ENCODE measurements around the gene FREM1. TPM values are rescaled to one million over a fixed set of nuclear protein-coding genes. Genes with fewer than 3 reads are reported as not detected.

FREM1 gene
- total RNA-seq, 1 donor from 2014 or later = 62.9 TPM

DNA sequence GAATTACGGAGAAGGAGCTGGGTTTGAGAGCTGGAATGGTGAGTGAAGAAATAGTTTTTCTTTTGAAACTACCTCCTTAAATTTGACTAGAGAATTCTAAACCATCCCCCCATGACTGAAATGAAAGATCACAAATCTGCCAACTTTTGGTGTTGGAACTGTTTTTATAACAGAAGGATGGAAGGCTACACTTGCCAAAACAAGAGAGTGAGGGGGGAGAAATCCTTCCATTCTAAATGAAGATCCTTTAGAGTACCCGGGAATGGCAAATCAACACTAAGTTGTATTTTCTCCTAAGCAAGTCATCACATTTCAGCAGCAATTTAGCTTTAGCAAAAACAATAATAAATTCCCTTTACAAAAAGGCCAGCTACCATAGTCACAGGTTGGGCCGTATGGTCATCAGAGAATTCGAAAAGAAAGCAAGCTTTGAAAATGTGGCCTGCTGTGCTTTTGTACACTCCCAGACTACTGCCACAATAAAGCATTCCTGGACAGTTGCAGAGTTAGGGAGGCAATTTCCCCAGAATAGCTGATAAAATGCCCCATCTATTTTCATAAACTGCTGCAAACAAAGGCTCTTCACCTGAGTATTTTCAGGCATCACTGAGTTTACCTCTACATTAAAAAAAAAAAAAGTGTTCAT, 25.0 kb upstream of the FREM1 start:
- peaks cover 2% of the 10 kb centered on the region for H3K9me3 Mint-ChIP-seq
- no peak overlapping the region for H3K4me3 Mint-ChIP-seq
- H3K36me3 Mint-ChIP-seq = peaks cover 1% of the 10 kb centered on the region
- peak overlapping the region; percentile 91 for H3K27ac Mint-ChIP-seq
- H3K27me3 Mint-ChIP-seq (ENCODE audit: low read depth) = peaks cover 1% of the 10 kb centered on the region
- TF ChIP-seq, protein P1, sequence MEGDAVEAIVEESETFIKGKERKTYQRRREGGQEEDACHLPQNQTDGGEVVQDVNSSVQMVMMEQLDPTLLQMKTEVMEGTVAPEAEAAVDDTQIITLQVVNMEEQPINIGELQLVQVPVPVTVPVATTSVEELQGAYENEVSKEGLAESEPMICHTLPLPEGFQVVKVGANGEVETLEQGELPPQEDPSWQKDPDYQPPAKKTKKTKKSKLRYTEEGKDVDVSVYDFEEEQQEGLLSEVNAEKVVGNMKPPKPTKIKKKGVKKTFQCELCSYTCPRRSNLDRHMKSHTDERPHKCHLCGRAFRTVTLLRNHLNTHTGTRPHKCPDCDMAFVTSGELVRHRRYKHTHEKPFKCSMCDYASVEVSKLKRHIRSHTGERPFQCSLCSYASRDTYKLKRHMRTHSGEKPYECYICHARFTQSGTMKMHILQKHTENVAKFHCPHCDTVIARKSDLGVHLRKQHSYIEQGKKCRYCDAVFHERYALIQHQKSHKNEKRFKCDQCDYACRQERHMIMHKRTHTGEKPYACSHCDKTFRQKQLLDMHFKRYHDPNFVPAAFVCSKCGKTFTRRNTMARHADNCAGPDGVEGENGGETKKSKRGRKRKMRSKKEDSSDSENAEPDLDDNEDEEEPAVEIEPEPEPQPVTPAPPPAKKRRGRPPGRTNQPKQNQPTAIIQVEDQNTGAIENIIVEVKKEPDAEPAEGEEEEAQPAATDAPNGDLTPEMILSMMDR (IDR thresholded peaks at IDR 0.05; ENCODE audit: unreplicated experiment) = no peak
- DNase-seq (ENCODE audit: low spot score in 2 of 2, unreplicated experiment in 2 of 2) = no peak
- peaks cover 45% of the 10 kb centered on the region for H3K4me1 Mint-ChIP-seq

DNA sequence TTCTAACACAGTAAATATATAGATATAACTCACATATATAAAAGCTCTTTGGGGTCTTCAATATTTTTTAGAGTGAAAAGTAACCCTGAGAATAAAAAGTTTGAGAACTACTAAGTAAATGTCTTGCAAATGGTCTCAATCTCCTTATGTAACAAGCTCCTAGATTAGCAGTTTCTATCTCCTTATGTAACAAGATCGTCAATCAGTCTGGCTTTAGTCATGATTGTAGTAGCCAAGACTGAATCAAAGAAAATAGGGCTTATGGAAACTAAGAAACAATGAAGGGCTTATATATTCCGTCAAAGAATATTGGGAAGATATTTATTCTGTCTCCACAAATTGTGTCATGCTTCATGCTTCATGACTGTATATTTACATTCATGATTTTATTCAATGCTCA, 22.4 kb upstream of the FREM1 start:
- TF ChIP-seq, protein P1 (IDR thresholded peaks at IDR 0.05; ENCODE audit: unreplicated experiment) = no peak
- Mint-ChIP-seq H3K27ac (peak overlapping the region; percentile 37), H3K36me3 (peaks cover 6% of the 10 kb centered on the region), H3K4me1 (peaks cover 46% of the 10 kb centered on the region), H3K9me3 (peaks cover 3% of the 10 kb centered on the region), H3K27me3 (ENCODE audit: low read depth) (peaks cover 2% of the 10 kb centered on the region), H3K4me3 (no peak overlapping the region)
- DNase-seq (ENCODE audit: low spot score in 2 of 2, unreplicated experiment in 2 of 2) = no peak

- TF ChIP-seq, protein P1 (IDR thresholded peaks at IDR 0.05; ENCODE audit: unreplicated experiment) = no peak
- H3K4me3 Mint-ChIP-seq = no peak overlapping the region
- H3K36me3 Mint-ChIP-seq = peaks cover 6% of the 10 kb centered on the region
- peaks cover 3% of the 10 kb centered on the region for H3K9me3 Mint-ChIP-seq
- peaks cover 2% of the 10 kb centered on the region for H3K27me3 Mint-ChIP-seq (ENCODE audit: low read depth)
- DNase-seq (ENCODE audit: low spot score in 2 of 2, unreplicated experiment in 2 of 2) = no peak
- H3K27ac Mint-ChIP-seq = peak overlapping the region; percentile 39
- peaks cover 49% of the 10 kb centered on the region for H3K4me1 Mint-ChIP-seq
Measured at GRCh38 chr9:14932231-14932630, 22.0 kb upstream of the FREM1 start.

- Mint-ChIP-seq H3K4me1 (peaks cover 58% of the 10 kb centered on the region), H3K36me3 (peaks cover 6% of the 10 kb centered on the region), H3K4me3 (no peak overlapping the region), H3K9me3 (peaks cover 3% of the 10 kb centered on the region), H3K27me3 (ENCODE audit: low read depth) (peaks cover 2% of the 10 kb centered on the region), H3K27ac (peak overlapping the region; percentile 54)
- TF ChIP-seq, protein P1 (IDR thresholded peaks at IDR 0.05; ENCODE audit: unreplicated experiment) = no peak
- DNase-seq (ENCODE audit: low spot score in 2 of 2, unreplicated experiment in 2 of 2) = no peak
Measured at GRCh38 chr9:14926941-14927624, 16.9 kb upstream of the FREM1 start.

DNA sequence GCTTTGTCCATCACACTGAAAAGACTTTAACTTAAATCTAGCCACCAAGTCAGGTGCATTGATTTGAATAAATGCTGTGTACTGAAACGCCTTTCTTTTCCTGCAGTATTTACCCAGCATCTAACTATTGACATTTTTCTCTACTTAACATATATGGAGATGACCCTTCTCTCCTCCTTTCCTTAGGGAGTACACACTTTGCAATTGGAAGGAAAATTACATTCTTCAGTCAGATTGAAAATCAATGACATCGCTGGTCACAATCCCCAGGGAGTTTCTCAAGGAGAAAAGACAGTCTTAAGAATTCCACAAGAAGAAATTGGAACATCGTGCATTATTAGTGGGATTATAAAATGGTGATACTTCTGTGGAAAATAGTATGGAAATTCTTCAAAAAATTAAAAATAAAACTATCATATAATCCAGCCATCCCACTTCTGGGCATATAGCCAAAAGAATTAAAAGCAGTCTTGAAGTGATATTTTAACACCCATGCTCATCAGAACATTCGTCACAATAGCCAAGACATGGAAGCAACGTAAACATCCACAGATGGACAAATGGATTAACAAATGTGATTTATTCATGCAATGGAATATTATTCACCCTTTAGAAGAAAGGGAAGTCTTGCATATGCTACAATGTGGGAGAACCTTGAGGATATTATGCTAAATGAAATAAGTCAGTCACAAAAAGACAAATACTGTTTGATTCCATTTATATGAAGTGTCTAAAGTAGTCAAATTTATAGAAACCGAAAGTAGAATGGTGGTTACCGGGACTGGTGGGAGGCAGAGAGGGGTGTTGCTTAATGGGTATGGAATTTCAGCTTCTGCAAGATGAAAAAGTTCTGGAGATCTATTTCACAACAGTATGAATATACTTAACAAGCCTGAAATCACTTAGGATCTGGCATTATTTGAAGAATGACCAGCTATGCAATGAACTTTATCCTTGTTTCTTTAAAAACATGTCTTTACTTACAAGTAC, 14.3 kb upstream of the FREM1 start:
- Mint-ChIP-seq H3K27ac (peak overlapping the region; percentile 52), H3K27me3 (ENCODE audit: low read depth) (no peaks in the 10 kb centered on the region), H3K4me1 (peaks cover 67% of the 10 kb centered on the region), H3K4me3 (no peak overlapping the region), H3K9me3 (no peaks in the 10 kb centered on the region), H3K36me3 (peaks cover 1% of the 10 kb centered on the region)
- TF ChIP-seq, protein P1 (IDR thresholded peaks at IDR 0.05; ENCODE audit: unreplicated experiment) = no peak
- DNase-seq (ENCODE audit: low spot score in 2 of 2, unreplicated experiment in 2 of 2) = no peak

All from mesothelial cell of epicardium (in vitro differentiated cells).